GM12873 (cell line): Measurements from ENCODE around the gene CFAP68.

Experiments
- CTCF ChIP-seq: IDR thresholded peaks from 2 replicates; pipeline ENCODE4 v1.5.1; 2012; ENCODE audit warnings: low read depth, mild to moderate bottlenecking, moderate library complexity, low read length, control low read depth; ENCODE audit not compliant: insufficient read depth; ENCODE audit errors: missing control alignments

The CFAP68 gene

GRCh38 chr11:111912535-111912934 is 33.2 kb downstream of the CFAP68 start, which contains the start of gene HSPB2:
Gene HSPB2 (plus strand): TSS chr11:111912734. CDS start chr11:111912830, 96 bp downstream.
- TF ChIP-seq CTCF: no peak

GRCh38 chr11:111913031-111913861 is 33.9 kb downstream of the CFAP68 start:
- no peak for TF ChIP-seq CTCF

GRCh38 chr11:111913997-111914396 is 34.7 kb downstream of the CFAP68 start:
- TF ChIP-seq CTCF: no peak

- no peak for TF ChIP-seq CTCF
Measured at GRCh38 chr11:111916768-111917167, 37.4 kb downstream of the CFAP68 start.

- TF ChIP-seq CTCF: no peak
Measured at GRCh38 chr11:111917312-111917711, 38.0 kb downstream of the CFAP68 start.

GRCh38 chr11:111917788-111918187 is 38.4 kb downstream of the CFAP68 start:
- no peak for TF ChIP-seq CTCF

- no peak for TF ChIP-seq CTCF
Measured at GRCh38 chr11:111918390-111919256, 39.3 kb downstream of the CFAP68 start, which contains the start of gene C11orf52. Gene C11orf52 (plus strand): TSS chr11:111918913. CDS start chr11:111918973, 60 bp downstream.
